GM23338 (cell line): ENCODE results near the gene NEK10. TPM values are rescaled to one million over a fixed set of nuclear protein-coding genes. Genes with fewer than 3 reads are reported as not detected.
"Not testable (repeated sequence)": the region's sequence is repeated elsewhere in the genome, so short reads cannot be mapped to it uniquely, and the experiment has no call there.

Source experiments
- ATAC-seq: fragments of 200-7000 bp; cut with Tn5 transposase; 3 replicates; pipeline ENCODE4 v1.9.1; 2020
- DNase-seq: peaks from one replicate; pipeline ENCODE4 v3.0.0-alpha.2; 2015; ENCODE audit warnings: low spot score
- H2AFZ ChIP-seq: fragments of 200-600 bp; sonication (generic); 2 replicates; pipeline ENCODE4 v1.8.0; 2016; ENCODE audit warnings: antibody characterized with exemption, mild to moderate bottlenecking, moderate library complexity
- H3F3A ChIP-seq: fragments of 200-600 bp; sonication (generic); replicated peaks from 2 replicates; pipeline ENCODE4 v1.8.0; 2017; ENCODE audit warnings: antibody characterized with exemption, mixed run types, low read depth
- H3K27ac ChIP-seq: fragments of 200-600 bp; sonication (generic); 2 replicates; pipeline ENCODE4 v1.6.1; 2016; ENCODE audit warnings: low read depth
- H3K27me3 ChIP-seq: fragments of 200-600 bp; sonication (generic); 2 replicates; pipeline ENCODE4 v1.8.0; 2016; ENCODE audit warnings: mild to moderate bottlenecking, mixed run types, moderate library complexity; ENCODE audit not compliant: insufficient read depth
- H3K36me3 ChIP-seq: fragments of 200-600 bp; sonication (generic); 2 replicates; pipeline ENCODE4 v1.8.0; 2016; ENCODE audit warnings: mild to moderate bottlenecking; ENCODE audit not compliant: insufficient read depth
- H3K4me1 ChIP-seq: fragments of 200-600 bp; sonication (generic); 2 replicates; pipeline ENCODE4 v1.8.0; 2016; ENCODE audit warnings: mild to moderate bottlenecking, moderate library complexity; ENCODE audit not compliant: insufficient read depth
- H3K4me2 ChIP-seq: fragments of 200-600 bp; sonication (generic); 2 replicates; pipeline ENCODE4 v1.7.1; 2017; ENCODE audit warnings: mixed run types
- H3K4me3 ChIP-seq: fragments of 200-600 bp; sonication (generic); 2 replicates; pipeline ENCODE4 v1.6.1; 2016; ENCODE audit warnings: mixed run types
- H3K79me2 ChIP-seq: fragments of 200-600 bp; sonication (generic); replicated peaks from 2 replicates; pipeline ENCODE4 v1.8.0; 2017; ENCODE audit warnings: mild to moderate bottlenecking; ENCODE audit not compliant: insufficient read depth
- H3K9me2 ChIP-seq: fragments of 200-600 bp; sonication (generic); 2 replicates; pipeline ENCODE4 v1.8.0; 2017; ENCODE audit not compliant: insufficient read depth
- H4K20me1 ChIP-seq: fragments of 200-600 bp; sonication (generic); replicated peaks from 2 replicates; pipeline ENCODE4 v1.8.0; 2017; ENCODE audit warnings: mild to moderate bottlenecking; ENCODE audit not compliant: insufficient read depth
- H3K27ac Mint-ChIP-seq: 2 replicates; pipeline ENCODE4 v1.8.0; 2020; ENCODE audit warnings: inconsistent platforms, mild to moderate bottlenecking, moderate library complexity, mixed read lengths
- H3K27me3 Mint-ChIP-seq: 3 replicates; pipeline ENCODE4 v1.8.0; 2022; ENCODE audit warnings: low read depth, mild to moderate bottlenecking, moderate library complexity, mixed read lengths, inconsistent platforms; ENCODE audit not compliant: insufficient read depth, poor library complexity
- H3K36me3 Mint-ChIP-seq: 3 replicates; pipeline ENCODE4 v1.8.0; 2021; ENCODE audit warnings: low read depth, mild to moderate bottlenecking, inconsistent platforms, moderate library complexity, mixed read lengths
- H3K4me1 Mint-ChIP-seq: 3 replicates; pipeline ENCODE4 v1.8.0; 2020; ENCODE audit warnings: mild to moderate bottlenecking, inconsistent platforms, mixed read lengths
- H3K4me3 Mint-ChIP-seq: 3 replicates; pipeline ENCODE4 v1.8.0; 2021; ENCODE audit warnings: moderate library complexity, mild to moderate bottlenecking, inconsistent platforms, mixed read lengths
- H3K9me3 Mint-ChIP-seq: 3 replicates; pipeline ENCODE4 v1.8.0; 2020; ENCODE audit warnings: moderate library complexity, mild to moderate bottlenecking, inconsistent platforms, mixed read lengths
- CREB1 ChIP-seq: fragments of 250-450 bp; sonication (Bioruptor Pico); IDR thresholded peaks from 2 replicates; pipeline ENCODE4 v1.5.0; 2020; ENCODE audit warnings: low read depth, mild to moderate bottlenecking, moderate library complexity
- ETS1 ChIP-seq: IDR thresholded peaks from 2 replicates; pipeline ENCODE4 v1.6.1; 2016; ENCODE audit warnings: antibody characterized with exemption
- EZH2 ChIP-seq: fragments of 200-600 bp; sonication (generic); IDR thresholded peaks from one replicate; pipeline ENCODE4 v1.8.0; 2017; ENCODE audit warnings: antibody characterized with exemption, mild to moderate bottlenecking, low read depth; ENCODE audit not compliant: unreplicated experiment
- EZH2phosphoT487 ChIP-seq: fragments of 200-600 bp; sonication (generic); IDR thresholded peaks from one replicate; pipeline ENCODE4 v1.8.1; 2018; ENCODE audit warnings: antibody characterized with exemption; ENCODE audit not compliant: unreplicated experiment
- NANOG ChIP-seq: IDR thresholded peaks from 2 replicates; pipeline ENCODE4 v1.6.1; 2016; ENCODE audit warnings: antibody characterized with exemption, borderline replicate concordance
- POLR2AphosphoS5 ChIP-seq: IDR thresholded peaks from 2 replicates; pipeline ENCODE4 v1.6.1; 2016; ENCODE audit warnings: antibody characterized with exemption, low read depth
- ZNF114 ChIP-seq: fragments of 250-450 bp; sonication (Bioruptor Pico); IDR thresholded peaks from 2 replicates; pipeline ENCODE4 v1.5.0; 2020; ENCODE audit warnings: mild to moderate bottlenecking, moderate library complexity
- ZNF331 ChIP-seq: fragments of 250-450 bp; sonication (Bioruptor Pico); IDR thresholded peaks from 2 replicates; pipeline ENCODE4 v1.5.0; 2020; ENCODE audit warnings: low read depth, mild to moderate bottlenecking, moderate library complexity
- polyA plus RNA-seq: library from polyadenylated mRNA; unstranded; fragments of >200 nt; fragmentation: Nextera tagmentation; extraction: Ambion mirVana; gene quantifications from 2 replicates; pipeline ENCODE4 v1.2.1, GENCODE V29; 2016
- total RNA-seq: library from RNA; depleted of rRNA; stranded (reverse); fragments of >200 nt; shearing (Covaris generic); gene quantifications from 2 replicates; pipeline ENCODE4 v1.2.3, GENCODE V29; 2014

NEK10 gene
- total and polyA plus RNA-seq, 2 experiments from 2014 or later: 0.55 to 2.0 TPM

- not testable (repeated sequence) for H3K4me1 Mint-ChIP-seq, H3K27me3 Mint-ChIP-seq, H3K9me2 ChIP-seq, H3K27me3 ChIP-seq, H3F3A ChIP-seq, H3K4me3 ChIP-seq, DNase-seq, H3K4me3 Mint-ChIP-seq, ATAC-seq, H3K9me3 Mint-ChIP-seq, H3K36me3 ChIP-seq, H4K20me1 ChIP-seq, H2AFZ ChIP-seq, H3K79me2 ChIP-seq, H3K4me1 ChIP-seq, H3K4me2 ChIP-seq, H3K27ac ChIP-seq
- Mint-ChIP-seq H3K27ac (0 out of 2 replicates have a peak overlapping the region, but pooled peaks have one; percentile 24), H3K36me3 (peaks cover 64% of the 10 kb centered on the region; the same call in 2 of the 3 replicates)
These were observed 23.2 kb upstream of the NEK10 start for GRCh38 chr3:27392414-27392813.

DNA sequence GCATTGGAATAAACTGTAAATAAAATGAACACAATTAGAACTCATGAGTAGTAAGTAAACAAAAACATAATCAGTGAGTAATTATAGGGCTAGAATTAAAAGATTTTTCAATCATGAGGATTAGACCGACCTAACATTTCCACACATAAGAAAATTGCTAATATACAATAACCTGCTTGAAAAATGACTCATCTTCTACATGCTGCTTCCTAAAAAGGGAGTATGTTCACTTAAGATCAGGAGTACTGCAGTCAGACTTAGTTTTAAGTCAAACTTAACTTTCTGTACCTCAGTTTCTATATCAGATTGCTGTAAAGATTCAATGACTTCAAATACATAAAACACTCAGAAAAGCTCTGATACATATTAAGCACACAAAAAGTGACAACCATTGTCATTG lies 22.6 kb upstream of the NEK10 start:
- no peaks in the 10 kb centered on the region for H3K9me2 ChIP-seq
- no peaks in the 10 kb centered on the region for H3K4me1 ChIP-seq
- no peaks in the 10 kb centered on the region for H3K79me2 ChIP-seq
- H3K27me3 Mint-ChIP-seq: peaks cover 6% of the 10 kb centered on the region
- no peak for DNase-seq
- no peak overlapping the region for H2AFZ ChIP-seq
- no peak overlapping the region for H3K4me2 ChIP-seq
- no peaks in the 10 kb centered on the region for H3K9me3 Mint-ChIP-seq
- no peak for ATAC-seq
- no peak overlapping the region for H3K4me3 ChIP-seq
- no peak overlapping the region for H3K4me3 Mint-ChIP-seq
- H3K27me3 ChIP-seq: no peaks in the 10 kb centered on the region
- H3F3A ChIP-seq: no peaks in the 10 kb centered on the region
- peaks cover 13% of the 10 kb centered on the region; the same call in 1 of the 2 replicates for H3K36me3 ChIP-seq
- no peak overlapping the region for H3K27ac Mint-ChIP-seq
- H3K4me1 Mint-ChIP-seq: peaks cover 8% of the 10 kb centered on the region; the same call in 2 of the 3 replicates
- H3K27ac ChIP-seq: no peak overlapping the region
- TF ChIP-seq POLR2AphosphoS5 (no peak), ETS1 (no peak), EZH2 (no peak), NANOG (no peak), ZNF114 (CRISPR knock-in tag) (no peak)
- H4K20me1 ChIP-seq: no peaks in the 10 kb centered on the region; the same call in 1 of the 2 replicates
- peaks cover 61% of the 10 kb centered on the region; the same call in 2 of the 3 replicates for H3K36me3 Mint-ChIP-seq

DNA sequence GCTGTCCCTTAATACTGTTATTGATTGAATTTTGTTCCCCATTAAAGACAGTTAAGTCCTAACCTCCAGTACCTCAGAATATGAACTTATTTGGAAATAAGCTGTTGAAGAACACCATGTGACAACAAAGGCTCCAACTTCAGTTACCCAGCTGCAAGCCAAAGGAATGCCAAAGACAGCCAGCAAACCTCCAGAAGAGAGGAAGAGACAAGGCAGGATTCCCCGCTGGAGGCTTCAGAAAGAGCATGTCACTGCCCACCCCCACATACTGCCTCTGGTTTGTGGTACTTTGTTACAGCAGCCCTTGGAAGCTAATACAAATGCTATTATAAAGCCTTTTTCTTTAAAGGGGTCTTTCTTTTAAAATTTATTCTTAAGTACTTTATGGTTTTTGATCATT lies 18.4 kb upstream of the NEK10 start:
- peak; percentile 71 for ATAC-seq
- no peak for TF ChIP-seq EZH2phosphoT487
- TF ChIP-seq CREB1 (CRISPR knock-in tag): no peak
- no peak for TF ChIP-seq ZNF331 (CRISPR knock-in tag)
- no peak for TF ChIP-seq ETS1
- no peak for TF ChIP-seq ZNF114 (CRISPR knock-in tag)
- Histone ChIP-seq H3K4me1 (no peaks in the 10 kb centered on the region), H4K20me1 (no peaks in the 10 kb centered on the region; the same call in 1 of the 2 replicates), H3K36me3 (peaks cover 36% of the 10 kb centered on the region; the same call in 1 of the 2 replicates), H3K9me2 (no peaks in the 10 kb centered on the region), H3K79me2 (no peaks in the 10 kb centered on the region), H3K27ac (no peak overlapping the region), H3F3A (no peaks in the 10 kb centered on the region), H2AFZ (no peak overlapping the region), H3K4me3 (no peak overlapping the region), H3K27me3 (no peaks in the 10 kb centered on the region), H3K4me2 (no peak overlapping the region)
- peaks cover 8% of the 10 kb centered on the region; the same call in 2 of the 3 replicates for H3K4me1 Mint-ChIP-seq
- peak overlapping the region; percentile 78; the same call in 1 of the 2 replicates for H3K27ac Mint-ChIP-seq
- H3K36me3 Mint-ChIP-seq: peaks cover 60% of the 10 kb centered on the region
- H3K9me3 Mint-ChIP-seq: no peaks in the 10 kb centered on the region
- peaks cover 6% of the 10 kb centered on the region for H3K27me3 Mint-ChIP-seq
- DNase-seq: peak; percentile 55
- H3K4me3 Mint-ChIP-seq: no peak overlapping the region
